MM.1S (cell line): ENCODE results near the gene TMEM72.

Source experiments
- DNase-seq: peaks from one replicate; pipeline ENCODE4 v3.0.0-alpha.2; 2015
- H2AFZ ChIP-seq: fragments of 300-600 bp; sonication (generic); 2 replicates; pipeline ENCODE4 v1.6.0; 2016; ENCODE audit warnings: antibody characterized with exemption, low read length
- H3F3A ChIP-seq: fragments of 300-600 bp; sonication (generic); 2 replicates; pipeline ENCODE4 v1.6.1; 2016; ENCODE audit warnings: mild to moderate bottlenecking, antibody characterized with exemption, low read length, moderate library complexity, mixed read lengths; ENCODE audit not compliant: insufficient read depth
- H3K27ac ChIP-seq: fragments of 300-600 bp; sonication (generic); 2 replicates; pipeline ENCODE4 v1.5.1; 2016; ENCODE audit warnings: mild to moderate bottlenecking, low read length
- H3K27me3 ChIP-seq: fragments of 300-600 bp; sonication (generic); replicated peaks from 2 replicates; pipeline ENCODE4 v1.6.0; 2016; ENCODE audit warnings: low read length; ENCODE audit not compliant: insufficient read depth
- H3K36me3 ChIP-seq: fragments of 300-600 bp; sonication (generic); replicated peaks from 2 replicates; pipeline ENCODE4 v1.6.1; 2016; ENCODE audit warnings: mild to moderate bottlenecking, low read length, mixed read lengths; ENCODE audit not compliant: insufficient read depth
- H3K4me1 ChIP-seq: fragments of 300-600 bp; sonication (generic); 2 replicates; pipeline ENCODE4 v1.6.1; 2016; ENCODE audit warnings: low read length, mixed read lengths
- H3K4me2 ChIP-seq: fragments of 300-600 bp; sonication (generic); 2 replicates; pipeline ENCODE4 v1.6.0; 2016; ENCODE audit warnings: low read depth, low read length
- H3K4me3 ChIP-seq: fragments of 300-600 bp; sonication (generic); 2 replicates; pipeline ENCODE4 v1.5.1; 2016; ENCODE audit warnings: low read length, mixed read lengths
- H3K79me2 ChIP-seq: fragments of 300-600 bp; sonication (generic); 2 replicates; pipeline ENCODE4 v1.6.1; 2016; ENCODE audit warnings: mixed run types, low read length, mixed read lengths
- H3K9ac ChIP-seq: fragments of 300-600 bp; sonication (generic); 2 replicates; pipeline ENCODE4 v1.6.1; 2016; ENCODE audit warnings: low read length, mixed read lengths
- H3K9me2 ChIP-seq: fragments of 300-600 bp; sonication (generic); replicated peaks from 2 replicates; pipeline ENCODE4 v1.6.1; 2016; ENCODE audit warnings: mild to moderate bottlenecking, low read length, mixed read lengths; ENCODE audit not compliant: insufficient read depth
- H3K9me3 ChIP-seq: fragments of 300-600 bp; sonication (generic); replicated peaks from 2 replicates; pipeline ENCODE4 v1.6.1; 2016; ENCODE audit warnings: mild to moderate bottlenecking, low read length, mixed read lengths; ENCODE audit not compliant: insufficient read depth
- H4K20me1 ChIP-seq: fragments of 300-600 bp; sonication (generic); 2 replicates; pipeline ENCODE4 v1.6.1; 2016; ENCODE audit warnings: mild to moderate bottlenecking, low read length, moderate library complexity, mixed read lengths; ENCODE audit not compliant: insufficient read depth
- CTCF ChIP-seq: fragments of 300-600 bp; sonication (generic); IDR thresholded peaks from 2 replicates; pipeline ENCODE4 v1.5.1; 2016; ENCODE audit warnings: antibody characterized with exemption, low read length, mixed read lengths
- EZH2 ChIP-seq: fragments of 300-600 bp; sonication (generic); optimal IDR thresholded peaks from 2 replicates; pipeline ENCODE3; 2017; ENCODE audit warnings: low read depth, mild to moderate bottlenecking, antibody characterized with exemption, low read length, mixed read lengths
- EZH2phosphoT487 ChIP-seq: fragments of 300-600 bp; sonication (generic); IDR thresholded peaks from 2 replicates; pipeline ENCODE4 v1.6.1; 2018; ENCODE audit warnings: antibody characterized with exemption, low read length

The TMEM72 gene

GRCh38 chr10:44925224-44925623 is 14.1 kb downstream of the TMEM72 start:
- no peaks in the 10 kb centered on the region for H3K36me3 ChIP-seq
- H3K4me2 ChIP-seq, result no peak overlapping the region
- H3K79me2 ChIP-seq, result no peaks in the 10 kb centered on the region
- H2AFZ ChIP-seq, result peak overlapping the region; percentile 22; the same call in 1 of the 2 replicates
- no peaks in the 10 kb centered on the region for H4K20me1 ChIP-seq
- H3F3A ChIP-seq, result no peaks in the 10 kb centered on the region
- H3K27me3 ChIP-seq, result no peaks in the 10 kb centered on the region
- H3K9ac ChIP-seq, result no peak overlapping the region
- no peaks in the 10 kb centered on the region for H3K9me2 ChIP-seq
- no peaks in the 10 kb centered on the region for H3K9me3 ChIP-seq
- no peak overlapping the region for H3K4me3 ChIP-seq
- peak; percentile 72 for DNase-seq
- TF ChIP-seq EZH2, result no peak
- peak; percentile 62 for TF ChIP-seq CTCF
- peaks cover 19% of the 10 kb centered on the region for H3K4me1 ChIP-seq
- H3K27ac ChIP-seq, result no peak overlapping the region

GRCh38 chr10:44925811-44926750 is 14.9 kb downstream of the TMEM72 start:
- no peaks in the 10 kb centered on the region for H3K79me2 ChIP-seq
- H3K27me3 ChIP-seq, result no peaks in the 10 kb centered on the region
- no peaks in the 10 kb centered on the region for H3K9me2 ChIP-seq
- DNase-seq, result no peak
- H3K9me3 ChIP-seq, result no peaks in the 10 kb centered on the region
- H3K4me3 ChIP-seq, result no peak overlapping the region
- H4K20me1 ChIP-seq, result no peaks in the 10 kb centered on the region
- H3F3A ChIP-seq, result no peaks in the 10 kb centered on the region
- H3K27ac ChIP-seq, result no peak overlapping the region
- H3K9ac ChIP-seq, result no peak overlapping the region
- no peak overlapping the region for H2AFZ ChIP-seq
- no peak overlapping the region for H3K4me2 ChIP-seq
- no peaks in the 10 kb centered on the region for H3K36me3 ChIP-seq
- peaks cover 25% of the 10 kb centered on the region for H3K4me1 ChIP-seq
- TF ChIP-seq EZH2phosphoT487, result no peak
- no peak for TF ChIP-seq EZH2
- no peak for TF ChIP-seq CTCF

- Histone ChIP-seq H3K79me2 (no peaks in the 10 kb centered on the region), H3K4me1 (peaks cover 25% of the 10 kb centered on the region), H3K36me3 (no peaks in the 10 kb centered on the region), H3K27ac (no peak overlapping the region), H3F3A (no peaks in the 10 kb centered on the region), H2AFZ (no peak overlapping the region), H3K9me2 (no peaks in the 10 kb centered on the region), H3K9me3 (no peaks in the 10 kb centered on the region), H4K20me1 (no peaks in the 10 kb centered on the region), H3K27me3 (no peaks in the 10 kb centered on the region), H3K9ac (no peak overlapping the region), H3K4me3 (no peak overlapping the region), H3K4me2 (no peak overlapping the region)
- no peak for TF ChIP-seq EZH2
- no peak for DNase-seq
These were observed 15.7 kb downstream of the TMEM72 start for GRCh38 chr10:44926751-44927351.

- peaks cover 25% of the 10 kb centered on the region for H3K4me1 ChIP-seq
- H2AFZ ChIP-seq, result no peak overlapping the region
- no peak overlapping the region for H3K27ac ChIP-seq
- H3K9me2 ChIP-seq, result no peaks in the 10 kb centered on the region
- H3K27me3 ChIP-seq, result no peaks in the 10 kb centered on the region
- no peak for TF ChIP-seq CTCF
- TF ChIP-seq EZH2phosphoT487, result no peak
- no peak for TF ChIP-seq EZH2
- DNase-seq, result no peak
- H3K9me3 ChIP-seq, result no peaks in the 10 kb centered on the region
- no peak overlapping the region for H3K4me2 ChIP-seq
- H3F3A ChIP-seq, result no peaks in the 10 kb centered on the region
- no peaks in the 10 kb centered on the region for H3K79me2 ChIP-seq
- no peaks in the 10 kb centered on the region for H4K20me1 ChIP-seq
- no peak overlapping the region for H3K4me3 ChIP-seq
- no peaks in the 10 kb centered on the region for H3K36me3 ChIP-seq
- no peak overlapping the region for H3K9ac ChIP-seq
These were observed 16.2 kb downstream of the TMEM72 start for GRCh38 chr10:44927352-44927751.
